IPS-NIHi11 (cell line): ENCODE results near the gene CASK.
A peak's percentile ranks its signal among the peaks of the same experiment; 100 is the strongest.
"Not testable (repeated sequence)": the region's sequence is repeated elsewhere in the genome, so short reads cannot be mapped to it uniquely, and the experiment has no call there.

Experiments used
- DNase-seq: peaks from one replicate; pipeline ENCODE4 v3.0.0; 2012; ENCODE audit warnings: mixed read lengths, low spot score

The CASK gene

GRCh38 chrX:41516999-41517765, 406.2 kb downstream of the CASK start:
- no peak for DNase-seq

- no peak for DNase-seq
Observed at GRCh38 chrX:41516456-41516855, 406.9 kb downstream of the CASK start.

- DNase-seq, result no peak
Observed at GRCh38 chrX:41515376-41515775, 408.0 kb downstream of the CASK start.

- DNase-seq, result no peak
Observed at GRCh38 chrX:41514179-41514578, 409.2 kb downstream of the CASK start.

GRCh38 chrX:41512853-41513252, 410.5 kb downstream of the CASK start:
- DNase-seq, result not testable (repeated sequence)

GRCh38 chrX:41512394-41512793, 411.0 kb downstream of the CASK start:
- DNase-seq, result no peak

- DNase-seq, result no peak
Observed at GRCh38 chrX:41507919-41508318, 415.4 kb downstream of the CASK start.

GRCh38 chrX:41502004-41502403, 421.4 kb downstream of the CASK start:
- no peak for DNase-seq

- no peak for DNase-seq
Observed at GRCh38 chrX:41499984-41500383, 423.4 kb downstream of the CASK start.

- no peak for DNase-seq
Observed at GRCh38 chrX:41499195-41499594, 424.2 kb downstream of the CASK start.

GRCh38 chrX:41491267-41492004, 431.9 kb downstream of the CASK start:
- peak; percentile 34 for DNase-seq

- DNase-seq, result no peak
Observed at GRCh38 chrX:41490446-41490845, 432.9 kb downstream of the CASK start.

GRCh38 chrX:41482154-41482850, 441.1 kb downstream of the CASK start:
- DNase-seq, result no peak

GRCh38 chrX:41481264-41482109, 441.9 kb downstream of the CASK start:
- DNase-seq, result peak; percentile 38

- no peak for DNase-seq
Observed at GRCh38 chrX:41480508-41481260, 442.7 kb downstream of the CASK start.

GRCh38 chrX:41478381-41478911, 444.9 kb downstream of the CASK start:
- DNase-seq, result no peak

GRCh38 chrX:41475591-41476241, 447.6 kb downstream of the CASK start:
- DNase-seq, result peak; percentile 58

GRCh38 chrX:41475191-41475590, 448.2 kb downstream of the CASK start:
- DNase-seq, result peak; percentile 44

GRCh38 chrX:41474726-41475100, 448.6 kb downstream of the CASK start:
- no peak for DNase-seq

GRCh38 chrX:41473936-41474725, 449.2 kb downstream of the CASK start:
- DNase-seq, result no peak
